Muscle of leg (tissue), 11 donors: ENCODE results near the gene KDM4B. TPM values are rescaled to one million over a fixed set of nuclear protein-coding genes. Genes with fewer than 3 reads are reported as not detected.

ENCODE experiments used
- DNase-seq: peaks from one replicate; pipeline ENCODE4 v3.0.0; 2013
- H3K27ac ChIP-seq: one replicate; pipeline ENCODE4 v1.5.1; 2013; ENCODE audit warnings: mild to moderate bottlenecking, low read length, control low read depth
- H3K27me3 ChIP-seq: one replicate; pipeline ENCODE4 v1.6.1; 2013; ENCODE audit warnings: low read length; ENCODE audit not compliant: control insufficient read depth, insufficient read depth
- H3K36me3 ChIP-seq: one replicate; pipeline ENCODE4 v1.6.1; 2013; ENCODE audit warnings: low read length; ENCODE audit not compliant: control insufficient read depth, insufficient read depth
- H3K4me1 ChIP-seq: one replicate; pipeline ENCODE4 v1.6.1; 2013; ENCODE audit warnings: low read length; ENCODE audit not compliant: control insufficient read depth, insufficient read depth
- H3K4me3 ChIP-seq: one replicate; pipeline ENCODE4 v1.5.1; 2013; ENCODE audit warnings: low read length, control low read depth
- H3K9me3 ChIP-seq: replicated peaks from 2 replicates; pipeline ENCODE4 v1.6.1; 2013; ENCODE audit warnings: low read depth, low read length; ENCODE audit not compliant: control insufficient read depth
- WGBS: methylation state at CpG from one replicate; pipeline ENCODE4 v1.1.5; 2013; ENCODE audit warnings: missing lambda C conversion rate; ENCODE audit not compliant: insufficient coverage; 5-methylcytosine and 5-hydroxymethylcytosine counted together
- polyA plus RNA-seq, 8 donors: library from polyadenylated mRNA; unstranded; fragments of 120-200 nt; gene quantifications; one replicate each; pipeline versions ENCODE4 v1.2.1 to v1.2.3, GENCODE V29; 2013; ENCODE audit warnings: inconsistent platforms in 1 of 8, low replicate concordance in 1 of 8; ENCODE audit not compliant: insufficient read length in 8 of 8, insufficient read depth in 1 of 8
- total RNA-seq: library from RNA; stranded (reverse); fragments of 120-200 nt; gene quantifications from one replicate; pipeline ENCODE4 v1.2.4, GENCODE V29; 2013

KDM4B gene
- total and polyA plus RNA-seq, 9 donors = 8.1 to 22.3 (median 21.1) TPM

DNA sequence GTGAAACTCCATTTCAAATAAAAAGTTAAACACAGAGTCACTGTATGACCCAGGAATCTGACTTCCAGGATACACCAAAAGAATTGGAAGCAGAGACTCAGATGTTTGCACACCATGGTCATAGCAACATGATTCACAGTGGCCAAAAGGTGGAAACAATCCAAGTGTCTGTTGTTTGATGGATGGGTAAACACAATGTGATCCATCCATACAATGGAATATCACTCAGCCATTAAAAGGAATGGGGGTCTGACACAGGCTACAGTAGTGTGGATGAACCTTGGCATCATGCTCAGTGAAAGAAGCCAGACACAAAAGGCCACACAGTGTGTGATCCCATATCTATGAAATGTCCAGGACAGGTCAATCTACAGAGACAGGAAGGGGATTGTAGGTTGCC lies 197.3 kb downstream of the KDM4B start:
- Histone ChIP-seq H3K27me3 (peaks cover under 1% of the 10 kb centered on the region), H3K4me3 (no peak overlapping the region), H3K9me3 (no peaks in the 10 kb centered on the region), H3K36me3 (no peaks in the 10 kb centered on the region), H3K4me1 (no peaks in the 10 kb centered on the region), H3K27ac (no peak overlapping the region)
- no peak for DNase-seq

DNA sequence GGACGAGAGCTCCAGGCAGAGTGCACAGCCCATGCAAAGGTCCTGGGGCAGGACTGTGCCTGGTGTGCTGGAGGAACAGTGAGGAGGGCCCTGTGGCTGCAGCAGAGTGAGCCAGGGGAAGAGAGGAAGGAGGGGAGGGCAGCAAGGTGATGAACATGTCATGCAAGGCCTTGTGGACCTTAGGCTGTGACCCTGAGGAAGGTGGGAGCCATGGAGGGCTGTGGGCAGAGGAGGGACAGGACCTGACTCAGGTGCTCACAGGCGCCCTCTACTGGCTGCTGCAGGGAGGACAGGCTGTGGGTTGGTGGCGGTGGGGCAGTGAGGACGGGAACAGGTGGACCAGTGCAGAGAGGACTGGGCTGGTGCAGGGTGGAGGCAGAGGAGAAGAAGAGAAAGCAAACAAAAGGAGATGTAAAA lies 201.4 kb downstream of the KDM4B start:
- no peaks in the 10 kb centered on the region for H3K36me3 ChIP-seq
- 64% methylated on average over 4 of the region's 4 CpGs for WGBS
- no peaks in the 10 kb centered on the region for H3K4me1 ChIP-seq
- no peak overlapping the region for H3K4me3 ChIP-seq
- DNase-seq = no peak
- no peak overlapping the region for H3K27ac ChIP-seq
- no peaks in the 10 kb centered on the region for H3K9me3 ChIP-seq
- peaks cover 2% of the 10 kb centered on the region for H3K27me3 ChIP-seq

DNA sequence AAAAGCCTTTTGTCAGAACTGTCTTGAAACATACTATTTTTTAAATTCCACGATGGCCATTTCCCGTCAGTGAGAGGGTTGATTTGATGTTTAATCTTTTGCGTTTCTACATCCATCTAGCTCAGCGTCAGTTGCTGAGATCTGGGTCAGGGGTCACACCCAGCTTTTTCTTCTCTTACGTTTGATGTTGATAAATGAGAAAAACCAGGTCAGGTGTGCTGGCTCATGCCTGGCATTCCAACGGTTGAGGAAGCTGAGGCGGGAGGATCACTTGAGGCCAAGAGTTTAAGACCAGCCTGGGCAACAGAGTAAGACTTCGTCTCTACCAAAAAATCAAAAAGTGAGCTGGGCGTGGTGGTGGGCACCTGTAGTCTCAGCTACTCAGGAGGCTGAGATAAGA lies 202.8 kb downstream of the KDM4B start:
- H3K27me3 ChIP-seq = peaks cover 2% of the 10 kb centered on the region
- H3K4me1 ChIP-seq = no peaks in the 10 kb centered on the region
- no peaks in the 10 kb centered on the region for H3K36me3 ChIP-seq
- no peak overlapping the region for H3K27ac ChIP-seq
- DNase-seq = no peak
- no peak overlapping the region for H3K4me3 ChIP-seq
- WGBS = 20% methylated on average over 1 of the region's 9 CpGs
- H3K9me3 ChIP-seq = no peaks in the 10 kb centered on the region

DNA sequence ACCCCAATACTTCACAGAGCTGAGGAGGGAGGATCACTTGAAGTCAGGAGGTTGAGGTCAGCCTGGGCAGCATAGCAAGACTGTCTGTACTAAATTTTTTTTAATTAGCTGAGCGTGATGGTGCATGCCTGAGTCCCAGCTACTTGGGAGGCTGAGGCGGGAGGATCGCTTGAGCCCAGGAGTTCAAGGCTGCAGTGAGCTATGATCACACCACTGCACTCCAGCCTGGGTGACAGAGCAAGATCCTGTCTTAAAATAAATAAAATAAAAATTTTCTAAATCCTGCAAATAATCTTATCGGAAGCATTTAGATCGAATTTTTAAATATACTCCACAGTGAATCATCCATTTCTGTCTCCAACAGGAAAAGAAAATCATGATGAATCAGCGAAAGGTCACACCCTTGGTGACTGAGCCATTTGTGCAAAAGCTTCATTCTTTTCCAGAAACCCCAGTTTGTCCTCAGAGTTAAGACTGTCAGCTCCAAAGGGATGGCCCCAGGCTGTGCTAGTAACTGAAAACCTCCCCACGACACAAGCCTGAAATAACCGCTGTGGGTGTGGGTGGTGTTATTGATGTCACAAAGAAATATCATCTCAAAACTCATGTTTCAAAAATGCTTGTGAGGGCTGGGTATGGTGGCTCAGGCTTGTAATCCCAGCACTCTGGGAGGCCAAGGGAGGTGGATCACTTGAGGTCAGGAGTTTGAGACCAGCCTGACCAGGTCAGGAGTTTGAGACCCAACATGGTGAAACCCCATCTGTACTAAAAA lies 204.1 kb downstream of the KDM4B start:
- no peaks in the 10 kb centered on the region for H3K4me1 ChIP-seq
- H3K27ac ChIP-seq = no peak overlapping the region
- no peaks in the 10 kb centered on the region for H3K36me3 ChIP-seq
- H3K9me3 ChIP-seq = no peaks in the 10 kb centered on the region
- no peak overlapping the region for H3K4me3 ChIP-seq
- peak; percentile 36 for DNase-seq
- WGBS = 52% methylated on average over 3 of the region's 8 CpGs
- peaks cover 2% of the 10 kb centered on the region for H3K27me3 ChIP-seq

DNA sequence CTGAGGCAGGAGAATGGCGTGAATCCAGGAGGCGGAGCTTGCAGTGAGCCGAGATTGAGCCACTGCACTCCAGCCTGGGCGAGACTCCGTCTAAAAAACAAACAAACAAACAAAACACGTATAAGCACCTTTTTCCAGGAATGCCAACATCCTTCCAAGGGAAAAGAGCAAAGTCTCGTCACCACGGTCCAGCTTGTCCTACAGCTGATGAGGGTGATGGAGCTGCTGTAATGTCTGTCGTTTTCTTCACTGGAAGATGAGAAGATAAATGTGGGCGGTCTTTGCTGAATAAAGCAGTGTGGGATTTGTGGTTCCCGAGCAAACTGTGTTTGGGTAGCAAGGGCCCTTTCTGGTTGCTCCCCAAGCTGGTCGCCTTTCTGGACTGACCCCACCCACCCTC lies 205.1 kb downstream of the KDM4B start:
- Histone ChIP-seq H3K4me3 (no peak overlapping the region), H3K27ac (no peak overlapping the region), H3K4me1 (no peaks in the 10 kb centered on the region), H3K36me3 (no peaks in the 10 kb centered on the region), H3K9me3 (no peaks in the 10 kb centered on the region), H3K27me3 (peaks cover 4% of the 10 kb centered on the region)
- WGBS = 71% methylated on average over 5 of the region's 12 CpGs
- DNase-seq = no peak

DNA sequence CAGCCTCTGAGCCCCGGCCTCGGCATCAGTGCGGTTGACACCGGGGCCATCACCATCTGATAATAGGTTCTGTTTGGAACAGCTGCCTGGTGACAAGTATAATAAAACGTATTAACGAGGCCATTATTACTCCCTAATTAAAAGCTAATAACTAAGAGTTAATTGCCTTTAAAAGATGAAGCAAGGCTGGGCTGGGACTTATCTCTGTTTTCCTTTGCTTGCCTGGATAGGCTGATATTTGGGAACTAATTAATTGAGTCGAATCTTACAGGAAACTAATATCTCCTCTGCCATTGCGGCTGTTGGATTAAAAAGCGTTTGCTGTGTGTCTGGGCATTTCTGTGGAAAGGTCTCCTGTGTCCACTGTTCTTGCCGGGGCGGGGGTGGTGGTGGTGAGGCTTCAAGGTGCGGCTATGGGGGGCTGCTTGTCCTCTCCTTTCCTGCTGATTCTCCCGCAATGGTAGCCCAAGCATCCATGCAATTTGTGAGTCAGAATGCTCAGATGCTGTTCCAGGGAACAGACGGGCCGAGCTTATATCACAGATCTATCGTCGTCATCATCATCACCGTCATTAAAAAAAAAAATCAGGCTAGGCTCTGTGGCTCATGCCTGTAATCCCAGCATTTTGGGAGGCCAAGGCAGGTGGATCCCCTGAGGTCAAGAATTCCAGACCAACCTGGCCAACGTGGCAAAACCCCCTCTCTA lies 209.0 kb downstream of the KDM4B start:
- WGBS = 71% methylated on average over 6 of the region's 19 CpGs
- Histone ChIP-seq H3K36me3 (no peaks in the 10 kb centered on the region), H3K27ac (no peak overlapping the region), H3K4me3 (no peak overlapping the region), H3K27me3 (peaks cover 8% of the 10 kb centered on the region), H3K9me3 (no peaks in the 10 kb centered on the region), H3K4me1 (no peaks in the 10 kb centered on the region)
- DNase-seq = no peak

DNA sequence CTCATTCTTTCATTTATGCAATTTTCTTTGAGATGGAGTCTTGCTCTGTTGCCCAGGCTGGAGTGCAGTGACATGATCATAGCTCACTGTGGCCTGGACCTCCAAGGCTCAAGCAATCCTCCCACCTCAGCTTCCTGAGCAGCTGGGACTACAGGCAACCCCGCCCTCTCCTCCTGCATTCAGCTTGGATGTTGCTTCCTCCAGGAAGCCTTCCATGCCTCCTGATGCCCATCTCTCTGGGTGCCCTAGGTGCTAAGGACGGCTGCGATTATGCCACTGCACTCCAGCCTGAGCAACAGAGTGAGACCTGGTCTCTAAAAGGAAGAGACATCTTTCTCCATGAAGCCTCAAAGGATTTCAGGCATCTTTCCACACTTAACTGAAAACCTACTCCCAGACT lies 209.9 kb downstream of the KDM4B start:
- H3K4me3 ChIP-seq = no peak overlapping the region
- H3K36me3 ChIP-seq = no peaks in the 10 kb centered on the region
- 96% methylated on average over 3 of the region's 3 CpGs for WGBS
- no peaks in the 10 kb centered on the region for H3K9me3 ChIP-seq
- peaks cover 9% of the 10 kb centered on the region for H3K27me3 ChIP-seq
- DNase-seq = no peak
- H3K27ac ChIP-seq = no peak overlapping the region
- H3K4me1 ChIP-seq = no peaks in the 10 kb centered on the region

DNA sequence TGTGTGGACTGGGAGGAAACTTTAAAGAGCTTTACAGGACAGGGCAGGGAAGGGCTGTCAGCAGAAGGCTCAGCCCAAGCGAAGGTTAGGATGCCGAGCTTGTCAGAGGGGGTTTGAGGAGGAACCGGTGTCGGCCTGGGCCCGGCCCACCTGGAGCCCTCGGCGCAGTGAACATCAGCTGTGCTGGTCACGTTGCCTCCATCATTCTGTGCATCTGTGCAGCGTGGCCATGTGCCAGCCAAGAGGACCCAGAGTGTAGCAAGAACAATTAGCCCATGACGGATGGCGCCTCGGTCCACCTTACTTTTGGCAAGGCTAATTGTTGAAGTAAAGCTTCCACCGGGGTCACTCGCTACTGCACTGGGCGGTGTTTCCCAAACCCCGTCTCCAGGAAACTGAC lies 210.3 kb downstream of the KDM4B start:
- Histone ChIP-seq H3K4me3 (no peak overlapping the region), H3K27ac (no peak overlapping the region), H3K36me3 (no peaks in the 10 kb centered on the region), H3K4me1 (no peaks in the 10 kb centered on the region), H3K9me3 (no peaks in the 10 kb centered on the region), H3K27me3 (peaks cover 9% of the 10 kb centered on the region)
- WGBS = 55% methylated on average over 15 of the region's 16 CpGs
- DNase-seq = no peak

DNA sequence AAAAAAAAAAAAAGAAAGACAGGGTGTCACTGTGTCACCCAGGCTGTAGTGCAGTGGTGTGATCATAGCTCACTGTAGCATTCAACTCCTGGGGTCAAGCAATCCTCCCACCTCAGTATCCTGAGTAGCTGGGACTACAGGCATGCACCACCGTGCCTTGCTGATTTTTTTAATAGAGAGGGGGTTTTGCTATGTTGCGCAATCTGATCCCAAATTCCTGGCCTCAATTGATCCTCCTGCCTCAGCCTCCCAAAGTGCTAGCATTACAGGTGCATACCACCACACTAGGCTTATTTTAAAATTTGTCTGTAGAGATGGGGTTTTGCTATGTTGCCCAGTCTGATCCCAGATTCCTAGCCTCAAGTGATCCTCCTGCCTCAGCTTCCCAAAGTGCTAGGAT lies 212.4 kb downstream of the KDM4B start:
- peaks cover 9% of the 10 kb centered on the region for H3K27me3 ChIP-seq
- no CpG with 5 or more reads among the region's 2 CpGs for WGBS
- H3K36me3 ChIP-seq = no peaks in the 10 kb centered on the region
- H3K4me1 ChIP-seq = no peaks in the 10 kb centered on the region
- DNase-seq = no peak
- no peak overlapping the region for H3K4me3 ChIP-seq
- no peaks in the 10 kb centered on the region for H3K9me3 ChIP-seq
- no peak overlapping the region for H3K27ac ChIP-seq

DNA sequence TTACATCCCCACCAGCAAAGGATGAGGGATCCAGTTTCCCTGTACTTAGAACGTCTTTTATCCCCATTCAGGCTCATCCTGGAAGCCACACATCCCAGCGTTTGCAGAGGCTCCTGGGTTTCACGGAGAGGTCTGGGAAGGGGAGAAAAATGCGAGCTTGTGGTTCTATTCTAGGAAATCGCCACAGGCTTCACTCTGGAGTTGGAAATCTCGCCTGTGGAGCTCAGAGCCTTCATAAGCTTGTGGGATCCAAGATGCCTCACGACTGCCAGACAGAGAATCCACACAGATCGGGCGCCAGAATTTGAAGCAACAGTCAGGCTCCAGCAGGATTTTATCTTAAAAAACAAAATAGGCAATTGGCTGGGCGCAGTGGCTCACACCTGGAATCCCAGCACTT lies 213.8 kb downstream of the KDM4B start:
- H3K4me3 ChIP-seq = no peak overlapping the region
- no peaks in the 10 kb centered on the region for H3K36me3 ChIP-seq
- H3K9me3 ChIP-seq = no peaks in the 10 kb centered on the region
- 11% methylated on average over 7 of the region's 10 CpGs for WGBS
- H3K4me1 ChIP-seq = no peaks in the 10 kb centered on the region
- peak; percentile 69 for DNase-seq
- H3K27ac ChIP-seq = no peak overlapping the region
- H3K27me3 ChIP-seq = peaks cover 9% of the 10 kb centered on the region
